Measurements from ENCODE around the gene AARSD1. TPM values are rescaled to one million over a fixed set of nuclear protein-coding genes. Genes with fewer than 3 reads are reported as not detected.
"Not testable (repeated sequence)": the region's sequence is repeated elsewhere in the genome, so short reads cannot be mapped to it uniquely, and the experiment has no call there.

AARSD1 gene
- polyA plus RNA-seq, 6 donors from 2014 or later: 34.4 to 58.3 (median 41.2) TPM

DNA sequence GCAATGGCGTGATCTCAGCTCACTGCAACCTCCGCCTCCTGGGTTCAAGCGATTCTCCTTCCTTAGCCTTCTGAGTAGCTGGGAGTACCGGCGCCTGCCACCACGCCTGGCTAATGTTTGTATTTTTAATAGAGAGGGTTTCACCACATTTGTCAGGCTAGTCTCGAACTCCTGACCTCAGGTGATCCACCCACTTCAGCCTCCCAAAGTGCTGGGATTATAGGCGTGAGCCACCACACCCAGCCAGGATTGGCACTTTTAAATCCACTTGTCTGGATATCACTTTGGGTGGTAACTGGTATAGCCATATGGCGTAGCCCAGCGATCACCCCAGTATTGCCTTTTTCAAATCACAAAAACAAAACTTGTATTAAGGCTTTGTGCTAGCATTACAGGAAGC, 29.7 kb upstream of the AARSD1 start:
- H3K27ac Mint-ChIP-seq: peak overlapping the region in 1 of 6 donors; percentile 63
- H3K4me3 Mint-ChIP-seq; ATAC-seq (ENCODE audit: low read depth in 2 of 2); H3K9me3 Mint-ChIP-seq; DNase-seq; H3K27me3 Mint-ChIP-seq: not testable (repeated sequence)
- peaks cover 0 to 12% of the 10 kb centered on the region in 2 donors for H3K36me3 Mint-ChIP-seq
- peaks cover 26 to 49% (median 42%) of the 10 kb centered on the region in 3 donors for H3K4me1 Mint-ChIP-seq

DNA sequence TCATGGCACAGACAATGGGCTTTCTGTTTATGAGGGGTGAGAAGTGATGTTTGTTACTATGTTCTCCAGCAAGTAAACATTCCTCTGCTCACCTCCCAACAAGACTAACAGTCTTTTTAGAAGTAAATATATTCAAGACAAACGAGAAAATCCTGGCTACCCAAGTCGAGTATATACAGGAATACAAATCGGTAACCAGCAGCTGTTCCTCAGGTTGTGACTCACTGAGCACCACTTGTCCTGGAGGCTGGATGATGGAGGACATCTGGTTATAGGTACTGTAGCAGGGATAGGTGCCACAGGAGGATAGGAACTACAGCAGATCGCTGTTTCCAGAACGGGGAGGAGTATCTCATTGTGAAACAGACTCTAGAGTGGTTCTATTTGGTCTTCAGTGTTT, 28.6 kb upstream of the AARSD1 start:
- peaks cover 0 to 12% of the 10 kb centered on the region in 2 donors for H3K36me3 Mint-ChIP-seq
- DNase-seq (no peak), ATAC-seq (ENCODE audit: low read depth in 2 of 2) (no peak)
- H3K27ac Mint-ChIP-seq: peak overlapping the region in 1 of 6 donors; percentile 11
- H3K27me3 Mint-ChIP-seq: no peaks in the 10 kb centered on the region
- H3K4me1 Mint-ChIP-seq: peaks cover 19 to 40% (median 34%) of the 10 kb centered on the region in 3 donors
- H3K4me3 Mint-ChIP-seq: no peak overlapping the region
- H3K9me3 Mint-ChIP-seq: no peaks in the 10 kb centered on the region

DNA sequence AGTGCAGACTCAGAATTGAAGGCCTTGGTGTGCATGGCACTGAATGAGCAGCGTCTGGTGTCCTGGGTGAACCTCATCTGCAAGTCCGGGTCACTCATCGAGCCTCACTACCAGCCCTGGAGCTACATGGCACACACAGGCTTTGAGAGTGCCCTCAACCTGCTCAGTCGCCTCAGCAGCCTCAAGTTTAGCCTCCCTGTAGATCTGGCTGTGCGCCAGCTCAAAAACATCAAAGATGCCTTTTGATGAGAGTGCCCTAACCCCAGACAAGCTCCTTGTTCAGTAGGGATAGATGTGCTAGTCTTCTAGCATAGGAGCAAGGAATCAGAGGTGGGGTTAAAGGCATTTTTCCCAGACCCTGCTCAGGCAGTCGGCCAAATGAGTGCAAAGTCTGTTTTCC, 27.2 kb upstream of the AARSD1 start:
- ATAC-seq (ENCODE audit: low read depth in 2 of 2) (no peak), DNase-seq (no peak)
- Mint-ChIP-seq H3K4me1 (peaks cover 17 to 41% (median 28%) of the 10 kb centered on the region in 3 donors), H3K27me3 (no peaks in the 10 kb centered on the region), H3K4me3 (peak overlapping the region in 1 of 8 donors; percentile 5), H3K36me3 (peaks cover 0 to 12% of the 10 kb centered on the region in 2 donors), H3K9me3 (no peaks in the 10 kb centered on the region), H3K27ac (peak overlapping the region in 2 of 6 donors; percentile 11 to 69)

DNA sequence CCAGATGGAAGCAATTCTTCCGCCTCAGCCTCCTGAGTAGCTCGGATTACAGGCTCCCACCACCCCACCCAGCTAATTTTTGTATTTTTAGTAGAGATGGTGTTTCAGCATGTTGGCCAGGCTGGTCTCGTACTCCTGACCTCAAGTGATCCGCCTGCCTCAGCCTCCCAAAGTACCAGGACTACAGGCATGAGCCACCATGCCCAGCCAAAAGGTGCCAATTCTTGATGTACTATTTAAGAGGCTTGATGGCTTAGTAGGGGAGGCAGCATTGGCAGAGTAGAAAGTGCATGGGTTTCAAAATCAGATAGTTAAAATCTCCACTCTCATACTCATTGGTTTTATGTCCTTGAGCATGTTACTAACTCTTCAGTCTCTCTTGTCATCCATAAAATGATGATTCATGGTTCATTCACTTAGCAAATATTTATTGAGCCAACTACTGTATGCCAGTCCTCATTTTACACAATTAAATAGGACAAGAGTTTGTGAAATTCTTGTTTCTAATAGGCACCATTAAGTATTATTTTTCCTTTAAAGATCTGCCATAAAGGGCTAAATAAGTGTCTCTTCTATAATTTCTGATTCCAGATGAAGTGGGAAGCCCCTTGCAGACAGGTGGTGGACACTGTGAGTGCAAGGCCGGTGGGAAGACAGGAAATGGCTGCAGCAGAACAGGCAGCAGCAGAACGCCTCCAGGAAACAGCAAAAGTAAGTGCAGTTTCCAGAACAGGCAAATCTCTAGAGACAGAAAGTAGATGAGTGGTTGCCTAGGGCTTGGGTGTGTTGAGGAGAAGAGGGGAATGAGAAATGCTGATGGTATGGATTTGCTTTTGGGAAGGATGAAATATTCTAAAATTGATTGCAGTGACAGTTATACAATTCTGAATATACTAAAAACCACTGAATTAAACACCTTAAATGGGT, 25.7 kb upstream of the AARSD1 start:
- Mint-ChIP-seq H3K4me1 (peaks cover 20 to 48% (median 34%) of the 10 kb centered on the region in 3 donors), H3K9me3 (no peaks in the 10 kb centered on the region), H3K27ac (peak overlapping the region in 5 of 6 donors; percentile 49 to 96 (median 75)), H3K36me3 (peaks cover 0 to 12% of the 10 kb centered on the region in 2 donors), H3K4me3 (peak overlapping the region in 1 of 8 donors; percentile 39), H3K27me3 (no peaks in the 10 kb centered on the region)
- DNase-seq (no peak), ATAC-seq (ENCODE audit: low read depth in 2 of 2) (no peak)

DNA sequence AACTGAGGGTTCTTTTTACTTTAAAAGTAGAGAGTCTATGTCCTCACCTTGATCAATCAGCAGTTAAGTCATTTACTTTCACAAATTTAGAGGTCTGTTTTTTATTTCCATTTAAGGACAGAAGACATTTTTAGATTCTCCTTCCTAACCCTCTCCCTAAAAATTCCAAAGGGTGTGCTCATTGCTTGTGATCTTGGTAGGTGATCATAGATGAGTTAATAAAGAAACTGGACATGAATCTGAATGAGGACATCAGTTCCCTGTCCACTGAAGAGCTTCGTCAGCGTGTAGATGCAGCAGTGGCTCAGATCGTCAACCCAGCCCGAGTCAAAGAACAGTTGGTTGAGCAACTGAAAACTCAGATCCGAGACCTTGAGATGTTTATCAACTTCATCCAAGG, 24.9 kb upstream of the AARSD1 start:
- H3K27me3 Mint-ChIP-seq: no peaks in the 10 kb centered on the region
- peaks cover 20 to 53% (median 36%) of the 10 kb centered on the region in 3 donors for H3K4me1 Mint-ChIP-seq
- H3K36me3 Mint-ChIP-seq: peaks cover 0 to 12% of the 10 kb centered on the region in 2 donors
- H3K9me3 Mint-ChIP-seq: no peaks in the 10 kb centered on the region
- DNase-seq (no peak), ATAC-seq (ENCODE audit: low read depth in 2 of 2) (no peak)
- H3K4me3 Mint-ChIP-seq: no peak overlapping the region
- H3K27ac Mint-ChIP-seq: peak overlapping the region in 4 of 6 donors; percentile 6 to 54 (median 34)

DNA sequence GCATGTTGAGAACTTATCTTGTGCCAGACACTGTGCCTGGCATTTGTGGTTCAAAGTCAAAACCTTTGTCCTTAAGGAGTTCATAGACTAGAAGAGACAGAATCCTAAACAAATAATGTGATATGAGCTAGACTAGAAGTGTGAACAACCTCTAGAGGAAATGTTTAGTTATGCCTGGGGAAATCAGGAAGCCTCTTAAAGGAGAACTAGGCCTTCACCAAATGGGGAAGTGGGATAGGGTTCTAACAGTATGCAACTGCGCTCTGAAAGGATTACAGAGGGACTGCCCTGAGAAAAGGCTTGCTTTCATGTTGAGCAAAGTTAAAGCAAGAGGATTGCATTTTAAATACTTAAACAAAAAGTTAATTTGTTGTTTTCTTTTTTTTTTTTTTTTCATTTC, 21.0 kb upstream of the AARSD1 start:
- Mint-ChIP-seq H3K36me3 (peaks cover 0 to 4% of the 10 kb centered on the region in 2 donors), H3K9me3 (no peaks in the 10 kb centered on the region), H3K27me3 (no peaks in the 10 kb centered on the region), H3K4me3 (peak overlapping the region; percentile 75 to 91 (median 86)), H3K4me1 (peaks cover 36 to 74% (median 45%) of the 10 kb centered on the region in 3 donors), H3K27ac (peak overlapping the region; percentile 66 to 96 (median 92))
- DNase-seq (peak; percentile 80), ATAC-seq (ENCODE audit: low read depth in 2 of 2) (peak; percentile 74 to 75)

DNA sequence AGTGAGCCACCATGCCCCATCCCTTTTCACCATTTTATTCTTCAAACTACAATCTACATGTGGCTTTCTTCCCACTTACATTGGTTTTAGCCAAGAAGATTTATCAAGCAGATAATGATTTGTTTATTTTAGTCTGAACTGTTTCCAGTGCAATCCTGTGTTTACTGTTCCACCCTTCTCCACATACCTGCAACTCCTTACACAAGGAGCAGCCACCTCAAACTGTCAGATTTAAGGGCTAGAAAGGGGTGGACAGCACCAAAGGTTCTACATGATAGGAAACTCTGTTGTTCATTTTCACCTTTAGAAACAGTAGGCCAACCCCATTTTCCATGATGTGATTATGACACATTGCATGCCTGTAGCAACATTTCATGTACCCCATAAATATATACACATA, 18.0 kb upstream of the AARSD1 start:
- Mint-ChIP-seq H3K27ac (peak overlapping the region in 5 of 6 donors; percentile 28 to 99 (median 79)), H3K27me3 (no peaks in the 10 kb centered on the region), H3K9me3 (no peaks in the 10 kb centered on the region), H3K36me3 (no peaks in the 10 kb centered on the region), H3K4me1 (peaks cover 40 to 78% (median 48%) of the 10 kb centered on the region in 3 donors), H3K4me3 (peak overlapping the region; percentile 36 to 100 (median 98))
- ATAC-seq (ENCODE audit: low read depth in 2 of 2) (no peak), DNase-seq (no peak)

DNA sequence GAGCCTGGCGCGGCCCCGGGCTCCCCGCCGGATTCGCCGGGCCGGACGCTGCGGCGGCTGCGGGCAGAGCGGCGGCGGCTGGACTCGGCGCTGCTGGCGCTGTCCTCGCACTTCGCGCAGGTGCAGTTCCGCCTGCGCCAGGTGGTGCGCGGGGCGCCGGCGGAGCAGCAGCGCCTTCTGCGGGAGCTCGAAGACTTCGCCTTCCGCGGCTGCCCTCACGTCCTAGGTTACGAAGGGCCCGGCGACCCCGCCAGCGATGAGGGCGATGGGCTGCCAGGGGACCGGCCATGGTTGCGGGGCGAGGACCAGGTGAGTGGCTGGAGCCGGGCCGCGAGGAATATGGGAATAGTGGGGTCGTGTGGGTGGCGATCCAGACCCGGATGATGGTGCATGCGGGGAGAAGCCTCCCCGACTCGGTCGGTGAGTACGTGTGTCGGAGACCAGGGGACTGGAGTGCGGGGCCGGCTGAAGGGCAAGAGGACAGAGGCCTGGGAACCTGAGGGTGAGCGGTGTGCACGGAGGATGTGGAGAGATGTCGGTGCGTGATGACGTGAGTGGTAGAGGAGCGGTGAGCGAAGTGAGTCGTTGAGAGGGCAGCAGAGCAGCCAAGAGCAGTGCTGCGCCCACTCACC, 16.6 kb upstream of the AARSD1 start:
- peaks cover 36 to 66% (median 47%) of the 10 kb centered on the region in 3 donors for H3K4me1 Mint-ChIP-seq

DNA sequence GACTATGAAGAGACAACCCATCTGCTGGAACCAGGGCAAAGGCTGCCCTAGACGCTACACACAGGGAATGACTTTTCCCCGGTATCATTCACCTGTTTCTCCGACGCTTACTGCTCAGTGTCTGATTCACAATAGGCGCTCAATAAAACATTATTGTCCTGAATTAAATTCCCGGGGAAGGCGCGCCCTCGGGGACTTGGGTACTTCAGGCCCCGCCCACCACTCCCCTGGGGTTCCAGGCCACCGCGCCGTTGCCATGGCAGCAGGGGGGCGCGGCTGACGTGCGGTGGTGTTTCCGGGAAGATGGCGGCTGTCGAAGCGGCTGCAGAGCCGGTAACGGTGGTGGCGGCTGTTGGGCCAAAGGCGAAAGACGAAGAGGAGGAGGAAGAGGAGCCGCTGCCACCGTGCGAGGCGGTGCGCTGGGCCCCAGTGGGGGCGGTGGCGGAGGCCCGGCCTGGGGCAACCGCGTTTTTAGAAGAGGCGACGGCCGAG, 16.1 kb upstream of the AARSD1 start, which contains the start of gene RUNDC1:
TSS of gene RUNDC1 (plus strand) at position 292 of the 492 bp plus-strand sequence. CDS start at position 304, 12 bp downstream.
- Mint-ChIP-seq H3K4me1 (peaks cover 32 to 62% (median 43%) of the 10 kb centered on the region in 3 donors), H3K9me3 (no peaks in the 10 kb centered on the region), H3K27ac (peak within 1 kb of the TSS; percentile 93 to 100 (median 99)), H3K27me3 (no peaks in the 10 kb centered on the region), H3K4me3 (peak within 1 kb of the TSS; percentile 86 to 100 (median 98)), H3K36me3 (no peaks in the 10 kb centered on the region)
- DNase-seq (peak; percentile 91), ATAC-seq (ENCODE audit: low read depth in 2 of 2) (peak; percentile 74 to 79)

More for the DNA sequence above, 16.6 kb upstream of the AARSD1 start:
- H3K27me3 Mint-ChIP-seq: no peaks in the 10 kb centered on the region
- H3K36me3 Mint-ChIP-seq: no peaks in the 10 kb centered on the region
- H3K4me3 Mint-ChIP-seq: peak overlapping the region; percentile 86 to 100 (median 98)
- H3K27ac Mint-ChIP-seq: peak overlapping the region; percentile 93 to 100 (median 99)
- H3K9me3 Mint-ChIP-seq: no peaks in the 10 kb centered on the region
- peak; percentile 73 for DNase-seq
- peak; percentile 61 for ATAC-seq (ENCODE audit: low read depth in 2 of 2)

DNA sequence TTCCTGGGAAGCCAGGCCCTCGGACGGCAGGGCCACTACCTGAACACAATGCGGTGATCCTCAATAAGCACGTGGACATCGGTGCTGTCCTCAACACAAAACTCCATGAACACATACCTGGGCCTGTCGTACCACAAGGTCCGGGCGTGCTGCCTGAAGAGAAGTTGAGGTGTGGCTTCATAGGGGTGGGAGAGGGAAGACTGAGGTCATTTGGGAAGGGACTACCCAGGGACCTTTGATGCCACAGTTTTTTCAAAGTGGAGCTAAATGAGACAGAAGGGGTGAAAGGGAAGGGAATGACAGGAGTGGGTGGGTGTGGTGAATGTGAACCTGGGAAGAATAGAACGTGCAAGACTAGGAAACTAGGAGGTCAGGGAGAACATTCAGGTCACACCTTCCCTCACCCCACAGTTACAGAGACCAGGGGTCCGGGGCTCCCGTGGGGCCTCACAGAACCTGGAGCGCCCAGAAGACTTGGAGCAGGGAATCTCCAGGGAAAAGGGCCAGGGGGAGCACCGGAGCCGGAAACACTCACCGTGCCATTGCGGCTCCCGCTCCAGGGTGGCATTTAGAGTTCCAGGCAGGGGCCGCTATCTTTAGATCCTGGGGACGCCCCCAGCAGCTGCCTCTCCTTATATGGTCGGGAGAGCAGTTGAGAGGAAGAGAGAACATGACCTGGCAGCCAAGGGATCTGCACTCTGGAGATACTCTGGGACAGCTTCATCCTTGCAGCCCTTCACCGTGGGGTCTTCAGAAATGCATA, 15.4 kb upstream of the AARSD1 start, which contains the start of gene PTGES3L:
TSS of gene PTGES3L (minus strand) at position 570 of the 763 bp plus-strand sequence. CDS start at position 543, 27 bp downstream.
- no peak for DNase-seq
- Mint-ChIP-seq H3K4me3 (peak within 1 kb of the TSS; percentile 86 to 100 (median 98)), H3K27ac (peak within 1 kb of the TSS; percentile 93 to 100 (median 99)), H3K4me1 (peaks cover 26 to 56% (median 39%) of the 10 kb centered on the region in 3 donors), H3K27me3 (no peaks in the 10 kb centered on the region), H3K36me3 (no peaks in the 10 kb centered on the region), H3K9me3 (no peaks in the 10 kb centered on the region)
- peak; percentile 11 to 17 for ATAC-seq (ENCODE audit: low read depth in 2 of 2)

DNA sequence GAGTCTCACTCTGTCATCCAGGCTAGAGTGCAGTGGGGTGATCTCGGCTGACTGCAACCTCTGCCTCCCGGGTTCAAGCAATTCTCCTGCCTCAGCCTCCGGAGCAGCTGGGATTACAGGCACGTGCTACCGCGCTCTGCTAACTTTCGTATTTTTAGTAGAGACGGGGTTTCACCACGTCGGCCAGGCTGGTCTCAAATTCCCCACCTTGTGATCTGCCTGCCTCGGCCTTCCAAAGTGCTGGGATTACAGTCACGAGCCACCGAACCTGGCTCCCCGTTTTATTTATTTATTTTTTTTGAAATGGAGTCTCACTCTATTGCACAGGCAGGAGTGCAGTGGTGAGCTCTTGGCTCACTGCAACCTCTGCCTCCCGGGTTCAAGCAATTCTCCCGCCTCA, 11.4 kb upstream of the AARSD1 start:
- ATAC-seq (ENCODE audit: low read depth in 2 of 2); DNase-seq; H3K27me3 Mint-ChIP-seq; H3K27ac Mint-ChIP-seq; H3K9me3 Mint-ChIP-seq; H3K36me3 Mint-ChIP-seq: not testable (repeated sequence)
- Mint-ChIP-seq H3K4me1 (peaks cover 0 to 19% (median 16%) of the 10 kb centered on the region in 3 donors), H3K4me3 (peak overlapping the region in 1 of 8 donors; percentile 64)

DNA sequence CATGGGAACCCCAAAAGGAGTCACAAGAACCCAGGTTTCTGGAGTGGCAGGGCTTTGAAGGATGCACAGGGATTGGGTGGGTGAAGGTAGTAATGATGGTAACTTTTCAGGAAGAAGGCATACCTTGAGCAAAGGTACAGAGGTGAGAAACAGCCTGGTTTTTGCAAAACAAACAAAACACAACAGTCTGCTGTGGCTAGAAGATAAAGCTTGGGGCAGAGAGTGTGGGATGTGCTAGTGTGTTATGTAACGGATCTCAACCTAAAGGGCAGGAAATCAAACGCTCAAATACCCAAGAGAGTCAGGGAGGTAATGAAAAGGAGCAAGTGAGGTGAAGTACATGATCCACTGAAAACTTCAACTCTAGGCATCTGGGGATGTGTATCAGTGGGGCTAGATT, 11.0 kb upstream of the AARSD1 start:
- H3K27ac Mint-ChIP-seq: peak overlapping the region in 2 of 6 donors; percentile 54 to 93
- ATAC-seq (ENCODE audit: low read depth in 2 of 2): no peak
- peaks cover 0 to 15% (median 14%) of the 10 kb centered on the region in 3 donors for H3K4me1 Mint-ChIP-seq
- H3K4me3 Mint-ChIP-seq: peak overlapping the region in 1 of 8 donors; percentile 64
- DNase-seq: no peak
- no peaks in the 10 kb centered on the region for H3K9me3 Mint-ChIP-seq
- H3K27me3 Mint-ChIP-seq: no peaks in the 10 kb centered on the region
- no peaks in the 10 kb centered on the region for H3K36me3 Mint-ChIP-seq
